GM18526 (cell line): ENCODE measurements around the gene DCTPP1.

Experiments
- POLR2A ChIP-seq: IDR thresholded peaks from 3 replicates; pipeline ENCODE4 v1.6.1; 2011; ENCODE audit not compliant: insufficient read length; ENCODE audit errors: extremely low read depth

Gene DCTPP1

GRCh38 chr16:30398661-30399434 lies 31.0 kb downstream of the DCTPP1 start:
- TF ChIP-seq POLR2A: no peak

- TF ChIP-seq POLR2A: no peak
Measured at GRCh38 chr16:30397776-30398660, 31.8 kb downstream of the DCTPP1 start.

- no peak for TF ChIP-seq POLR2A
Measured at GRCh38 chr16:30397056-30397455, 32.8 kb downstream of the DCTPP1 start.

GRCh38 chr16:30395992-30396585 lies 33.7 kb downstream of the DCTPP1 start:
- TF ChIP-seq POLR2A: no peak

GRCh38 chr16:30395155-30395991 lies 34.5 kb downstream of the DCTPP1 start, which contains the start of gene ZNF48:
ZNF48 (plus strand) TSS chr16:30395420; CDS start chr16:30395795, 375 bp downstream.
- peak; percentile 62 for TF ChIP-seq POLR2A

GRCh38 chr16:30394592-30395154 lies 35.2 kb downstream of the DCTPP1 start:
- no peak for TF ChIP-seq POLR2A

GRCh38 chr16:30383521-30383920 lies 46.3 kb downstream of the DCTPP1 start:
- no peak for TF ChIP-seq POLR2A

- peak; percentile 84 for TF ChIP-seq POLR2A
Measured at GRCh38 chr16:30382111-30382881, 47.5 kb downstream of the DCTPP1 start, which contains the start of gene SEPTIN1. SEPTIN1 (minus strand) TSS chr16:30382561; CDS start chr16:30382542, 19 bp downstream.

GRCh38 chr16:30381291-30382041 lies 48.4 kb downstream of the DCTPP1 start:
- TF ChIP-seq POLR2A: no peak

- TF ChIP-seq POLR2A: no peak
Measured at GRCh38 chr16:30380803-30381208, 49.0 kb downstream of the DCTPP1 start.

GRCh38 chr16:30380072-30380802 lies 49.6 kb downstream of the DCTPP1 start:
- no peak for TF ChIP-seq POLR2A

- TF ChIP-seq POLR2A: no peak
Measured at GRCh38 chr16:30379158-30379783, 50.6 kb downstream of the DCTPP1 start.
